ENCODE data around the gene LSM4. TPM values are rescaled to one million over a fixed set of nuclear protein-coding genes. Genes with fewer than 3 reads are reported as not detected.

LSM4 gene
- total RNA-seq, 1 experiment from 2014 or later: 713 TPM

GRCh38 chr19:18332917-18333530, 10.1 kb upstream of the LSM4 start:
- Histone ChIP-seq H3K27ac (ENCODE audit: low read length) (no peak overlapping the region), H3K36me3 (ENCODE audit: low read depth, low read length) (no peaks in the 10 kb centered on the region), H3K27me3 (ENCODE audit: low read length) (no peaks in the 10 kb centered on the region), H3K9ac (ENCODE audit: low read length) (no peak overlapping the region), H3F3A (ENCODE audit: low read length, unreplicated experiment) (no peaks in the 10 kb centered on the region), H3K4me3 (ENCODE audit: low read length) (no peak overlapping the region), H2AFZ (ENCODE audit: low read length) (no peak overlapping the region), H3K9me3 (ENCODE audit: low read length) (no peaks in the 10 kb centered on the region), H3K4me2 (ENCODE audit: low read length) (no peak overlapping the region), H3K79me2 (ENCODE audit: low read length) (no peaks in the 10 kb centered on the region), H3K9me2 (replicated peaks; ENCODE audit: low read length) (no peaks in the 10 kb centered on the region), H3K4me1 (ENCODE audit: insufficient read depth, low read length) (no peaks in the 10 kb centered on the region; the same call in 1 of the 2 replicates), H4K20me1 (ENCODE audit: low read length) (no peaks in the 10 kb centered on the region)
- DNase-seq (no peak), ATAC-seq (no peak)
- no TSS peak for BruUV-seq (replicated peaks)
- POLR2A ChIA-PET (ENCODE audit: unreplicated experiment): no interaction called here
- TF ChIP-seq CTCF (conservative IDR thresholded peaks at IDR 0.05; ENCODE audit: low read depth, low read length) (no peak), EZH2phosphoT487 (IDR thresholded peaks at IDR 0.05; ENCODE audit: borderline replicate concordance, low read length) (no peak), EZH2 (IDR thresholded peaks at IDR 0.05; ENCODE audit: low read length, unreplicated experiment) (no peak)
- intact Hi-C loops (cut with micrococcal nuclease): no loop called here
- CTCF ChIA-PET: no interaction called here

DNA sequence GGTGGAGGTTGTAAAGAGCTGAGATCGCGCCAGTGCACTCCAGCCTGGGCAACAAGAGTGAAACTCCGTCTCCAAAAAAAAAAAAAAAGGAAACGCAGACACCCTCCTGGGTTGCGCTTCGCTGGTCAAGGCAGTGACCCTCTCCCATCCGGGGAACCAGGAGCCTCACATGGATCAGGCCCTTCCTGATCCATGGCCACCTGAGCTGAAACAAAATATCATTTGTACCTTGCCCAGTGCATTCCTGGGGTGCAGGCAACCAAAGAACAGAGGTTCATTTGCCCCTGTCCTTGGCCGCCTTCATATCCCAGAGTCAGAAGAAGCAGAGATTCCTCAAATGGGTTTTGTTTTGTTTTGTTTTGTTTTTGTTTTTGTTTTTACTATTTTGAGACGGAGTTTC, 8.0 kb upstream of the LSM4 start:
- H3K4me1 ChIP-seq (ENCODE audit: insufficient read depth, low read length): no peaks in the 10 kb centered on the region; the same call in 1 of the 2 replicates
- TF ChIP-seq EZH2phosphoT487 (IDR thresholded peaks at IDR 0.05; ENCODE audit: borderline replicate concordance, low read length) (no peak), EZH2 (IDR thresholded peaks at IDR 0.05; ENCODE audit: low read length, unreplicated experiment) (no peak), CTCF (conservative IDR thresholded peaks at IDR 0.05; ENCODE audit: low read depth, low read length) (no peak)
- BruUV-seq (replicated peaks): no TSS peak
- no peak overlapping the region for H3K9ac ChIP-seq (ENCODE audit: low read length)
- no peak overlapping the region for H3K4me3 ChIP-seq (ENCODE audit: low read length)
- intact Hi-C loops (cut with micrococcal nuclease): no loop called here
- CTCF ChIA-PET: no interaction called here
- H3K79me2 ChIP-seq (ENCODE audit: low read length): no peaks in the 10 kb centered on the region
- no peak for ATAC-seq
- no peak overlapping the region for H2AFZ ChIP-seq (ENCODE audit: low read length)
- no peak for DNase-seq
- no peaks in the 10 kb centered on the region for H4K20me1 ChIP-seq (ENCODE audit: low read length)
- no peaks in the 10 kb centered on the region for H3K9me3 ChIP-seq (ENCODE audit: low read length)
- POLR2A ChIA-PET (ENCODE audit: unreplicated experiment): interaction anchor here (0.7 kb wide), 1 partner anchor 9 kb away, joined by 14 read pairs; no protein-coding TSS in a partner anchor
- no peak overlapping the region for H3K27ac ChIP-seq (ENCODE audit: low read length)
- no peaks in the 10 kb centered on the region for H3K9me2 ChIP-seq (replicated peaks; ENCODE audit: low read length)
- no peaks in the 10 kb centered on the region for H3K27me3 ChIP-seq (ENCODE audit: low read length)
- H3F3A ChIP-seq (ENCODE audit: low read length, unreplicated experiment): no peaks in the 10 kb centered on the region
- no peak overlapping the region for H3K4me2 ChIP-seq (ENCODE audit: low read length)
- no peaks in the 10 kb centered on the region for H3K36me3 ChIP-seq (ENCODE audit: low read depth, low read length)

- Histone ChIP-seq H3K9me2 (replicated peaks; ENCODE audit: low read length) (no peaks in the 10 kb centered on the region), H2AFZ (ENCODE audit: low read length) (peak overlapping the region; percentile 75), H3K79me2 (ENCODE audit: low read length) (no peaks in the 10 kb centered on the region), H3K4me2 (ENCODE audit: low read length) (peak overlapping the region; percentile 76), H3K9ac (ENCODE audit: low read length) (no peak overlapping the region), H3K4me1 (ENCODE audit: insufficient read depth, low read length) (peaks cover 6% of the 10 kb centered on the region), H3K36me3 (ENCODE audit: low read depth, low read length) (no peaks in the 10 kb centered on the region), H3K9me3 (ENCODE audit: low read length) (no peaks in the 10 kb centered on the region), H3K27ac (ENCODE audit: low read length) (no peak overlapping the region), H3K4me3 (ENCODE audit: low read length) (peak overlapping the region; percentile 50), H3F3A (ENCODE audit: low read length, unreplicated experiment) (no peaks in the 10 kb centered on the region), H4K20me1 (ENCODE audit: low read length) (no peaks in the 10 kb centered on the region), H3K27me3 (ENCODE audit: low read length) (no peaks in the 10 kb centered on the region)
- TSS peak; percentile 93 for BruUV-seq (replicated peaks)
- intact Hi-C loops (cut with micrococcal nuclease): loop anchor here (10.0 kb wide), 1 partner anchor 124 kb away; the partner anchor contains the start of gene RAB3A
- ChIA-PET CTCF (interaction anchor here (0.6 to 1.9 kb wide), 16 partner anchors 9 to 265 kb away, joined by 3 to 64 read pairs (median 5); partner anchors contain the start of gene JUND), POLR2A (ENCODE audit: unreplicated experiment) (interaction anchor here (0.6 to 1.2 kb wide), 3 partner anchors 48 to 90 kb away, joined by 3 to 21 read pairs (median 9); partner anchors contain the start of genes JUND and SSBP4)
- peak; percentile 4 for ATAC-seq
- TF ChIP-seq EZH2phosphoT487 (IDR thresholded peaks at IDR 0.05; ENCODE audit: borderline replicate concordance, low read length) (no peak), EZH2 (IDR thresholded peaks at IDR 0.05; ENCODE audit: low read length, unreplicated experiment) (no peak), CTCF (conservative IDR thresholded peaks at IDR 0.05; ENCODE audit: low read depth, low read length) (no peak)
- DNase-seq: no peak
Measured at GRCh38 chr19:18329035-18329376, 6.1 kb upstream of the LSM4 start.

All from PC-3 (cell line).